Astrocyte (in vitro differentiated cells and primary cell): Measurements from ENCODE around the gene OR2T4. TPM values are rescaled to one million over a fixed set of nuclear protein-coding genes. Genes with fewer than 3 reads are reported as not detected.

Experiments used
- DNase-seq: peaks from one replicate; pipeline ENCODE4 v3.0.0-alpha.2; 2010; ENCODE audit warnings: low read depth
- FAIRE-seq: peaks from 2 replicates; lab custom pipeline; 2011; peaks lifted over from hg19 to GRCh38; lab: Jason Lieb, UNC
- H2AFZ ChIP-seq: 2 replicates; pipeline ENCODE4 v1.6.0; 2012; ENCODE audit warnings: low read depth, low read length, inconsistent platforms
- H3K27ac ChIP-seq: 2 replicates; pipeline ENCODE4 v1.5.1; 2011; ENCODE audit warnings: low read depth, low read length, inconsistent platforms
- H3K27me3 ChIP-seq: 2 replicates; pipeline ENCODE4 v1.6.0; 2011; ENCODE audit warnings: low read length, inconsistent platforms; ENCODE audit not compliant: insufficient read depth
- H3K36me3 ChIP-seq: 2 replicates; pipeline ENCODE4 v1.5.1; 2011; ENCODE audit warnings: low read length, inconsistent platforms; ENCODE audit not compliant: insufficient read depth
- H3K4me1 ChIP-seq: 2 replicates; pipeline ENCODE4 v1.5.1; 2011; ENCODE audit warnings: low read length, inconsistent platforms; ENCODE audit not compliant: insufficient read depth
- H3K4me2 ChIP-seq: 2 replicates; pipeline ENCODE4 v1.6.0; 2012; ENCODE audit warnings: low read length, inconsistent platforms
- H3K4me3 ChIP-seq: 2 replicates; pipeline ENCODE4 v1.5.1; 2011; ENCODE audit warnings: low read depth, mild to moderate bottlenecking, low read length, inconsistent platforms; ENCODE audit not compliant: insufficient read depth
- H3K79me2 ChIP-seq: 2 replicates; pipeline ENCODE4 v1.6.0; 2012; ENCODE audit warnings: mild to moderate bottlenecking, low read length, inconsistent platforms; ENCODE audit not compliant: insufficient read depth
- H3K9ac ChIP-seq: 2 replicates; pipeline ENCODE4 v1.6.0; 2012; ENCODE audit warnings: mild to moderate bottlenecking, low read length, inconsistent platforms
- H3K9me3 ChIP-seq: 2 replicates; pipeline ENCODE4 v1.5.1; 2012; ENCODE audit warnings: low read depth, mild to moderate bottlenecking, low read length, inconsistent platforms; ENCODE audit not compliant: insufficient read depth
- H4K20me1 ChIP-seq: 2 replicates; pipeline ENCODE4 v1.6.0; 2012; ENCODE audit warnings: low read length, inconsistent platforms; ENCODE audit not compliant: insufficient read depth
- H3K27ac Mint-ChIP-seq: one replicate; pipeline ENCODE4 v1.8.0; 2021; ENCODE audit warnings: mild to moderate bottlenecking, mixed read lengths; ENCODE audit not compliant: unreplicated experiment
- H3K27me3 Mint-ChIP-seq: one replicate; pipeline ENCODE4 v1.8.0; 2021; ENCODE audit warnings: low read depth, mixed read lengths; ENCODE audit not compliant: unreplicated experiment
- H3K36me3 Mint-ChIP-seq: one replicate; pipeline ENCODE4 v1.8.0; 2021; ENCODE audit warnings: low read depth, mixed read lengths; ENCODE audit not compliant: unreplicated experiment
- H3K4me1 Mint-ChIP-seq: one replicate; pipeline ENCODE4 v1.8.0; 2021; ENCODE audit warnings: low read depth, mixed read lengths; ENCODE audit not compliant: unreplicated experiment
- H3K4me3 Mint-ChIP-seq: one replicate; pipeline ENCODE4 v1.8.0; 2021; ENCODE audit warnings: mild to moderate bottlenecking, moderate library complexity, mixed read lengths; ENCODE audit not compliant: unreplicated experiment
- H3K9me3 Mint-ChIP-seq: one replicate; pipeline ENCODE4 v1.8.0; 2021; ENCODE audit warnings: mild to moderate bottlenecking, mixed read lengths; ENCODE audit not compliant: unreplicated experiment
- CTCF ChIP-seq: IDR thresholded peaks from 2 replicates; pipeline ENCODE4 v1.5.1; 2011; ENCODE audit warnings: low read depth, mild to moderate bottlenecking, inconsistent platforms, low read length, moderate library complexity; ENCODE audit not compliant: insufficient read depth
- EZH2 ChIP-seq: IDR thresholded peaks from 2 replicates; pipeline ENCODE4 v1.6.1; 2012; ENCODE audit warnings: mild to moderate bottlenecking, low read length, inconsistent platforms; ENCODE audit not compliant: insufficient read depth
- total RNA-seq: library from RNA; stranded (reverse); gene quantifications from 2 replicates; pipeline ENCODE4 v1.2.1, GENCODE V29; 2021

Gene OR2T4
- total RNA-seq, 1 donor from 2014 or later, result not detected

DNA sequence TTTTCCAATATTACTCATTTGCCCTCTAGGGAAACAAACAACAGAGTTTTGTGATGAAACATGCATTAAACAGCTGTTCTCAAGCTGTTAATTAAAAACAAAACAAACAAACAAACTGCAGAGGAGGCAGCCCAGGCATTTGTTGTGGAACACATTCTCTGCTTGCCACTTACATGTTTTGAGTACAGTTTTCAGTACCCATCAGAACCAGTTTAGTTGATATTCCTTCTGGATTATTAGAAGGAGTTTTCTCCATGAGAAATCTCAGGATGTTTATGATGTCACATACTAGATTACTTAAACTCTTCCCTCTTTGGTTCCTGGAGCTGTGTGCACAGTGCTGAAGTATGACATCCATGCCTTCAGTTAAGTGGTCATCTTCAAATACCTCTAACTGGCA is 14.0 kb downstream of the OR2T4 start, which contains the start of gene OR2T6:
Gene OR2T6 (plus strand): TSS at position 301 of the 400 bp plus-strand sequence. CDS start 11,863 bp downstream, outside the sequence.
- Histone ChIP-seq H3K4me2 (no peak within 1 kb of the TSS), H3K9me3 (peaks cover 3% of the 10 kb centered on the region)
- H3K9me3 Mint-ChIP-seq, result peaks cover 12% of the 10 kb centered on the region

DNA sequence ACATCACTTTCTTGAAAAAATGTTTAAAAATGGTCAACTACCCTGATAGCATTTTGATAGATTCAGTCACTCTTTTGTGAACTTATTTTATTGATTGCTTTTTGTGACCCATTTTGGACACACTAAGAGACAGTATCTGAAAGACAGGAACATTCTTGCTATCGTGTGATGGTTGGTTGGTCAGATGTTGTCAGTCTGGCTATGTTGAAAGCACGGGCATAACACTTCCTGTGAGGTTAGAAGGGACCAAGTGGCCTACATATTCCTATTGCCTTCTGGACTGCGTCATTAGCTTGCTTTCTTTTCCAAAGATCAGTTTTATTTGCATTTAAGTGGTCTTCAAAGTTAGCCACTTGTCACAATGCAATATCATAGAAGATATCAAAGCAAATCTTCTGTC is 15.5 kb downstream of the OR2T4 start:
- no peaks in the 10 kb centered on the region for H3K27me3 Mint-ChIP-seq
- Histone ChIP-seq H3K4me3 (no peak overlapping the region), H3K4me1 (no peaks in the 10 kb centered on the region), H3K79me2 (no peaks in the 10 kb centered on the region), H3K9ac (no peak overlapping the region), H2AFZ (no peak overlapping the region), H3K36me3 (no peaks in the 10 kb centered on the region), H4K20me1 (no peaks in the 10 kb centered on the region), H3K27ac (no peak overlapping the region), H3K9me3 (peaks cover 3% of the 10 kb centered on the region), H3K4me2 (no peak overlapping the region), H3K27me3 (no peaks in the 10 kb centered on the region)
- H3K36me3 Mint-ChIP-seq, result no peaks in the 10 kb centered on the region
- no peaks in the 10 kb centered on the region for H3K4me1 Mint-ChIP-seq
- peaks cover 11% of the 10 kb centered on the region for H3K9me3 Mint-ChIP-seq
- no peak for TF ChIP-seq EZH2
- TF ChIP-seq CTCF, result no peak
- no peak for FAIRE-seq
- H3K4me3 Mint-ChIP-seq, result no peak overlapping the region
- no peak overlapping the region for H3K27ac Mint-ChIP-seq
- no peak for DNase-seq

More for the DNA sequence above, 14.0 kb downstream of the OR2T4 start, which contains the start of gene OR2T6:
- TF ChIP-seq EZH2, result no peak
- no peak for TF ChIP-seq CTCF
- no peak within 1 kb of the TSS for H3K27ac ChIP-seq
- H3K79me2 ChIP-seq, result no peaks in the 10 kb centered on the region
- no peaks in the 10 kb centered on the region for H3K27me3 Mint-ChIP-seq
- FAIRE-seq, result no peak
- H3K4me1 ChIP-seq, result no peaks in the 10 kb centered on the region
- no peak for DNase-seq
- H3K36me3 ChIP-seq, result no peaks in the 10 kb centered on the region
- H3K9ac ChIP-seq, result no peak within 1 kb of the TSS
- H2AFZ ChIP-seq, result no peak within 1 kb of the TSS
- H3K27ac Mint-ChIP-seq, result no peak within 1 kb of the TSS
- H3K4me3 Mint-ChIP-seq, result no peak within 1 kb of the TSS
- no peak within 1 kb of the TSS for H3K4me3 ChIP-seq
- H4K20me1 ChIP-seq, result no peaks in the 10 kb centered on the region
- H3K36me3 Mint-ChIP-seq, result no peaks in the 10 kb centered on the region
- no peaks in the 10 kb centered on the region for H3K27me3 ChIP-seq
- no peaks in the 10 kb centered on the region for H3K4me1 Mint-ChIP-seq

DNA sequence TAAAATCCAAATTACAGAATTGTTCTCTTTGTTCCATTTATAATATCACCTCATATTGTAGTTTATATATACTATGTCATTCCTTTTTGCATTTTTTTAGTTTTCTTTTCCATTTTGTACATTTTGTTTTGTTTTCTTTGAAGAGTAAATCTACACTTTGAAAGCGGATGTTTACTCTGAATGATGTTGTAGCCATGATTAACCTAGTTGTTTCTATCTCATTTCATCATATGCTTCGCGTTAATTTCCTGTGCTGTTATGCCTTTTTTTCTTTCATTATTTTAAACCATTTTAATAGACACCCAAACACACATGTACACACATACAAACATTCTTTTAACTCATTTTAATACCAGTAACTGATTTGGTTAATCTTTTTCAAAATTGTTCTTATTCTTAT is 19.4 kb downstream of the OR2T4 start:
- Mint-ChIP-seq H3K27ac (no peak overlapping the region), H3K4me3 (no peak overlapping the region), H3K9me3 (peaks cover 3% of the 10 kb centered on the region), H3K4me1 (no peaks in the 10 kb centered on the region), H3K36me3 (no peaks in the 10 kb centered on the region), H3K27me3 (no peaks in the 10 kb centered on the region)
- H4K20me1 ChIP-seq, result no peaks in the 10 kb centered on the region
- no peak overlapping the region for H2AFZ ChIP-seq
- H3K27ac ChIP-seq, result no peak overlapping the region
- no peaks in the 10 kb centered on the region for H3K79me2 ChIP-seq
- no peaks in the 10 kb centered on the region for H3K27me3 ChIP-seq
- no peaks in the 10 kb centered on the region for H3K36me3 ChIP-seq
- no peak overlapping the region for H3K4me2 ChIP-seq
- H3K9me3 ChIP-seq, result no peaks in the 10 kb centered on the region
- no peak for FAIRE-seq
- no peak for TF ChIP-seq CTCF
- no peak for TF ChIP-seq EZH2
- no peak overlapping the region for H3K4me3 ChIP-seq
- no peaks in the 10 kb centered on the region for H3K4me1 ChIP-seq
- DNase-seq, result no peak
- H3K9ac ChIP-seq, result no peak overlapping the region
